Glomerular endothelial cell (primary cell): ENCODE measurements around the gene PSPN. TPM values are rescaled to one million over a fixed set of nuclear protein-coding genes. Genes with fewer than 3 reads are reported as not detected.
"Not testable (repeated sequence)": the region's sequence is repeated elsewhere in the genome, so short reads cannot be mapped to it uniquely, and the experiment has no call there.

ENCODE experiments used
- DNase-seq: peaks from one replicate; pipeline ENCODE4 v3.0.0-alpha.2; 2011; ENCODE audit warnings: low read depth, low spot score; ENCODE audit errors: extremely low read depth
- total RNA-seq: library from RNA; depleted of rRNA; stranded (reverse); fragments of >200 nt; gene quantifications from 2 replicates; pipeline ENCODE4 v1.2.3, GENCODE V29; 2015

The PSPN gene
- total RNA-seq, 1 donor from 2014 or later: 1.3 TPM

DNA sequence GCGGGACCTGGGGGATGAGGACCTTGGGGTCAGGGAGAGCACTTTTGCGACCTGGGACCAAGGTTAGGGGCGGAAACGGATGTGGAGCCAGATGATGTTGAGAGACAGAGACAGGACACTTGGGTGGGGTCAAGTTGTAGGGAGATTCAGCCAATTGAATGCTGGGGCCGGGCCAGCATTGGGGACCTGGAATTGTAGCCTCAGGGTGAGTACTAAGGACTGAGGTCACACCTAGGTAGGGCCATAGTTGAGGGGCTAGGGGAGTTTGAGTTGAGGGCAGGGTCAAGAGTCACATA lies 2.0 kb downstream of the PSPN start:
- DNase-seq: no peak

GRCh38 chr19:6373096-6373812 lies 2.5 kb downstream of the PSPN start:
- no peak for DNase-seq

DNA sequence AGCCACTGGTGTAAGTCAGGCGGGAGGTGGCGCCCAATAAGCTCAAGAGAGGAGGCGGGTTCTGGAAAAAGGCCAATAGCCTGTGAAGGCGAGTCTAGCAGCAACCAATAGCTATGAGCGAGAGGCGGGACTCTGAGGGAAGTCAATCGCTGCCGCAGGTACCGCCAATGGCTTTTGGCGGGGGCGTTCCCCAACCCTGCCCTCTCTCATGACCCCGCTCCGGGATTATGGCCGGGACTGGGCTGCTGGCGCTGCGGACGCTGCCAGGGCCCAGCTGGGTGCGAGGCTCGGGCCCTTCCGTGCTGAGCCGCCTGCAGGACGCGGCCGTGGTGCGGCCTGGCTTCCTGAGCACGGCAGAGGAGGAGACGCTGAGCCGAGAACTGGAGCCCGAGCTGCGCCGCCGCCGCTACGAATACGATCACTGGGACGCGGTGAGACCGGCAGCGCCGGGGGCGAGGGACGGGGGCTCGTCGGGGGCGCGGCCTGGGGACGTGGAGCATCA lies 3.1 kb downstream of the PSPN start, which contains the start of gene ALKBH7:
Gene ALKBH7 (plus strand): TSS at position 201 of the 502 bp plus-strand sequence. CDS start 27 bp downstream, at position 228.
- peak; percentile 98 for DNase-seq

GRCh38 chr19:6364353-6364752 lies 11.4 kb downstream of the PSPN start:
- no peak for DNase-seq

GRCh38 chr19:6362351-6362801 lies 13.4 kb downstream of the PSPN start:
- DNase-seq: no peak

DNA sequence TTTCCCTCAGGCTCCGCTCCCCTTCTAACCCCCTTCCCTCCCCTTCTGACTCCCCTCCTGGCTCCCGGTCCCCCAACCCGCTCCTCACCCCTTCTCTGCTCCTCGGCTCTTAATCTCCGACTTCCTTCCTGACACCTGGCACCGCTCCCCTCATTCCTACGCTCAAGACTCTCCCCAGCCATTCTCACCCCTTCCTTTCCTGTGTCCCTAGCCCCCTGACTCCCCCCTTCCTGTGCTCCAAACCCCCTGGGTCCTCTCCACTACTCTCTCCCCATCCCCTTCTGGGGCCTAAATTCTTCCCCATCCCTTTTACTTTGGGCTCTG lies 13.7 kb downstream of the PSPN start:
- DNase-seq: no peak

GRCh38 chr19:6360857-6361216 lies 14.9 kb downstream of the PSPN start:
- DNase-seq: not testable (repeated sequence)

DNA sequence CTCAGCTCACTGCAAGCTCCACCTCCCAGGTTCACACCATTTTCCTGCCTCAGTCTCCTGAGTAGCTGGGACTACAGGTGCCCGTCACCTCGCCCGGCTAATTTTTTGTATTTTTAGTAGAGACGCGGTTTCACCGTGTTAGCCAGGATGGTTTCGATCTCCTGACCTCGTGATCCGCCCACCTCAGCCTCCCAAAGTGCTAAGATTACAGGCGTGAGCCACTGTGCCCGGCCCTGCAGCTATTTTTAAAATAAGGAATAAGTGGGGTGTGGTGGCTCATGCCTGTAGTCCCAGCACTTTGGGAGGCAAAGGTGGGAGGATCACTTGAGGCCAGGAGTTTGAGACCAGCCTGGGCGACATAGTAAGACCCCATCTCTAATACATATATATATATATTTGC lies 15.3 kb downstream of the PSPN start:
- not testable (repeated sequence) for DNase-seq

DNA sequence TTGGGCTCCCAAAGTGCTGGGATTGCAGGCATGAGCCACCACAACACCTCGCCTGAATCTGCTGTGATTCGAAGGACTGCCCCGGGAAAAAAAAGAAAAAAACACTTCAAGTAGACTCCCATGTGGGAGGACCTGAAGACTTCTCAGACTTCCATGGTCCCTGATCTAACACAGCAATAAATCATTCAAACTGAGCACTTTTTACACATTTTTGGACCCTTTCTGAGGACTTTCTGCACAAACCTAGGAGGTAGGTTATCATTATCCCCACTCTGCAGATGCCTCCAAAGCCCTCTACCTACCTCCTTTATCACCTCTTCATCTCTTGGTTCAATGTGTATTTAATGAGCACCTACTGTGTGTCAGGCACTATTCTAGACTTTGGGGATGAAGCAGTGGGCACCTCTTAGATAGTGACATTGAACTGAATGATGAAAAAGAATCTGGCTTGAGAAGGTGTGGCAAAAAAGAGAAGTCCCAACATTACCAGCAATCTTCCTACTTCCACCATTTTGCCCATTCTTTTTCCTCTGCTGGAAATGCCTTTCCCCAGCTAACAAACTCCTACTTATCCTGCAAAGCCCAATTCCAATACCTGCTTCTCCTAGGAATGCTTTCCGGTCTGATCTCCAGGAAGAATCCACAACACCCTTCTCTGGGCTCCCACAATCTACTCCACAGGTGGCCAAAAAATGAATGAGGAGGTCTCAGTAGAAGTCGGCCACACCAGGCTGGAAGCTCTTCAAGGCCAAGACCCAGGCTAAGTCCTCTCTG lies 16.0 kb downstream of the PSPN start:
- DNase-seq: no peak

GRCh38 chr19:6358003-6358402 lies 17.7 kb downstream of the PSPN start:
- no peak for DNase-seq

GRCh38 chr19:6357174-6357573 lies 18.6 kb downstream of the PSPN start:
- DNase-seq: no peak

DNA sequence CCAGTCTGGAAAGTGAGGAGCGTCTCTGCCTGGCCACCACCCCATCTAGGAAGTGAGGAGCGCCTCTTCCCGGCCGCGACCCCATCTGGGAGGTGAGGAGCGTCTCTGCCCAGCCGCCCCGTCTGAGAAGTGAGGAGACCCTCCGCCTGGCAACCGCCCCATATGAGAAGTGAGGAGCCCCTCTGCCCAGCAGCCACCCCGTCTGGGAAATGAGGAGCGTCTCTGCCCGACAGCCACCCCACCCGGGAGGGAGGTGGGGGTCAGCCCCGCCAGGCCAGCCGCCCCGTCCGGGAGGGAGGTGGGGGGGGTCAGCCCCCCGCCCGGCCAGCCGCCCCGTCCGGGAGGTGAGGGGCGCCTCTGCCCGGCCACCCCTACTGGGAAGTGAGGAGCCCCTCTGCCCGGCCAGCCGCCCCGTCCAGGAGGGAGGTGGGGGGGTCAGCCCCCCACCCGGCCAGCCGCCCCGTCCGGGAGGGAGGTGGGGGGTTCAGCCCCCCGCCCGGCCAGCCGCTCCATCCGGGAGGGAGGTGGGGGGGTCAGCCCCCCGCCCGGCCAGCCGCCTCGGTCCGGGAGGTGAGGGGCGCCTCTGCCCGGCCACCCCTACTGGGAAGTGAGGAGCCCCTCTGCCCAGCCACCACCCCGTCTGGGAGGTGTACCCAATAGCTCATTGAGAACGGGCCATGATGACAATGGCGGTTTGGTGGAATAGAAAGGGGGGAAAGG lies 20.3 kb downstream of the PSPN start:
- not testable (repeated sequence) for DNase-seq

GRCh38 chr19:6354098-6354674 lies 21.5 kb downstream of the PSPN start:
- DNase-seq: no peak

- no peak for DNase-seq
Observed at GRCh38 chr19:6352381-6353165, 23.2 kb downstream of the PSPN start.

DNA sequence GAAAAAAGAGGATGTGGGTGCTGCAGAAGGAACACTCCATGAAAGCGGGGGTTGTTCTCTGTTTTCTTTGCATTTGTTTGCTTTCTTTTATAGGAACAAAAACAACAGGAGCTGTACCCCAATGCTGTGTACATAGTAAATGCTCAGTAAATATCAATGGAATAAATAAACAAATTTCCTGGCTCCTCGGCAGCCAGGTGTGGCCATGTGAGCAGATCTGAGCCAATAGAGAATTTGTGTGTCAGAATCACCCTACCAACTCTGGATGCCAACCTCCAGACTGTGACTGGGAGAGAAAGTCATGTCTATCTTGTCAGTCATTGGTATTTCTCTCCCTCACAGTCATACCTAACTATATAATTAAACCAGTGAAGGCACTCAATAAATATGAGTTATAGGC lies 25.0 kb downstream of the PSPN start:
- DNase-seq: no peak

DNA sequence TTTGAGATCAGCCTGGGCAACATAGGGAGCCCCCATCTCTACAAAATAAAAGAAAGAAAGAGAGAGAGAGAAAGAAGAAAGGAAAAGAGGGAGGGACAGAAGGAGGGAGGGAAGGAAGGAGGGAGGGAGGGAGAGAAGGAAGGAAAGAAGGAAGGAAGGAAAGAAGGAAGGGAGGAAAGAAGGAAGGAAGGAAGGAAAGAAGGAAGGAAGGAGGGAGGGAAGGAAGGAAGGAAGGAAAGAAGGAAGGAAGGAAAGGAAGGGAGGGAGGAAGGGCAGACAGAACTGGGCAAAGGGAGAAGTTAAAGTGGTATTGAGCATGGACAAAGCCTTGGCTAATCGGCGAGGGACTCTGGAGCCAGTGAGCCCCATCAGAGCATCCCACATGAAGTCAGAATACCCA lies 26.5 kb downstream of the PSPN start:
- DNase-seq: not testable (repeated sequence)

DNA sequence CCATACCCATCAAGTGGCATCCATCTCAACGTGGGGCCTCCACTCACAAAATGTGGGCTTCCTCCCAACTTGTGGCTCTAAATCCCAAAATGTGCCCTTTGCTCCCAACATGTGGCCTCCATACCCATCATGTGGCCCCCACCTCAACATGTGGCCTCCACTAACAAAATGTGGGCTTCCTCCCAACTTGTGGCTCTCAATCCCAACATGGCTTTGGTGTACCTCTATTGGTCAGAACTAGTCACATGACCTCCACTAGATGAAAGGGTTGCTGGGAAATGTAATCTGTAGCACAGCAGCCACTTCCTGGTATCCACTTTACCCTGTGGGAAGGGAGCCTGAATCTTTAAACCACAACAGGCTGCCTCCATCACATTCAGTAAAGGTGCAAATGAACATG lies 32.3 kb downstream of the PSPN start:
- no peak for DNase-seq

GRCh38 chr19:6340493-6341201 lies 35.1 kb downstream of the PSPN start:
- no peak for DNase-seq

- no peak for DNase-seq
Observed at GRCh38 chr19:6334490-6335285, 41.0 kb downstream of the PSPN start.
